ACC112 (cell line): ENCODE measurements around the gene CLIC5.

ENCODE experiments used
- H2AFZ ChIP-seq: fragments of 200-600 bp; sonication (generic); one replicate; pipeline ENCODE4 v1.6.0; 2017; ENCODE audit warnings: antibody characterized with exemption, low read length; ENCODE audit not compliant: unreplicated experiment
- H3K27ac ChIP-seq: fragments of 200-600 bp; sonication (generic); 2 replicates; pipeline ENCODE4 v1.5.1; 2014; ENCODE audit warnings: low read depth, mild to moderate bottlenecking, antibody characterized with exemption, low read length, moderate library complexity
- H3K27me3 ChIP-seq: fragments of 200-600 bp; sonication (generic); 2 replicates; pipeline ENCODE4 v1.6.1; 2014; ENCODE audit warnings: mild to moderate bottlenecking, antibody characterized with exemption, low read length, moderate library complexity, mixed read lengths; ENCODE audit not compliant: insufficient read depth
- H3K36me3 ChIP-seq: fragments of 200-600 bp; sonication (generic); 2 replicates; pipeline ENCODE4 v1.6.1; 2016; ENCODE audit warnings: mild to moderate bottlenecking, antibody characterized with exemption, low read length, moderate library complexity, mixed read lengths; ENCODE audit not compliant: insufficient read depth
- H3K4me1 ChIP-seq: fragments of 200-600 bp; sonication (generic); one replicate; pipeline ENCODE4 v1.6.1; 2016; ENCODE audit warnings: low read length, mixed read lengths; ENCODE audit not compliant: insufficient read depth, unreplicated experiment, control insufficient read depth
- H3K4me3 ChIP-seq: fragments of 200-600 bp; sonication (generic); 2 replicates; pipeline ENCODE4 v1.5.1; 2014; ENCODE audit warnings: mild to moderate bottlenecking, low read depth, low read length
- H3K79me2 ChIP-seq: fragments of 200-600 bp; sonication (generic); one replicate; pipeline ENCODE4 v1.6.0; 2016; ENCODE audit warnings: low read length; ENCODE audit not compliant: control insufficient read depth, unreplicated experiment, insufficient read depth

The CLIC5 gene

DNA sequence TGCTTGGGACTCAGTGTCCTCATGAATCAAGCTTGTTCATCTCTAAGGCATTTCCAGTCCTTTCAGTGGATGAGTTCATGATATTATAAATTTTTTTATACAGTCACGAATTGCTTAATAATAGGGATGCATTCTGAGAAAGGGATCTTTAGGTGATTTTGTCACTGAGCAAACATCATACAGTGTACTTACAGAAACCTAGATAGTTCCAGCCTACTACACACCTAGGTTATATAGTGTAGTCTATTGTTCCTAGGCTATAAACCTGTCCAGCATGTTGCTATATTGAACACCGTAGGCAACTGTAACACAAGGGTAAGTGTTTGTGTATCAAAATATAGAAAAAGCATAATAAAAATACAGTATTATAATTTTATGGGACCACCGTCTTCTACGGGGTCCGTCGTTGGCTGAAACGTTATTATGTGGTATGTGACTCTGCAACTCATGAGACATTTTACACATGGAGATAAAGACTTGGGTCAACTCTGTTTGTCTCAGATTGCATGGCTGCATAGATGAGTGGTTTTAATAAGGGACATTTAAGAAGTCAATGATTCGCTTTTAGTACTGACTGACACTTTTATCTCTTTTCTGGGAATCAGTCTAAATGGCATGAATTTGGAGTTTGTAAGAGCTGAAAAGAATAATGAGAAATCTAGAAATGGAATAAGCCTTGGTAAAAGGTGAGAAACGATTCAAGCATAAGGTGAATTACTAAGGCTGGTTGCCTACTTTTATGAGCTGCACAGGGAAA lies 33.2 kb downstream of the CLIC5 start:
- Histone ChIP-seq H3K27ac (no peak overlapping the region), H3K27me3 (peaks cover 15% of the 10 kb centered on the region; the same call in 1 of the 2 replicates), H3K79me2 (no peaks in the 10 kb centered on the region), H3K4me1 (no peaks in the 10 kb centered on the region), H2AFZ (no peak overlapping the region), H3K4me3 (no peak overlapping the region), H3K36me3 (no peaks in the 10 kb centered on the region)

DNA sequence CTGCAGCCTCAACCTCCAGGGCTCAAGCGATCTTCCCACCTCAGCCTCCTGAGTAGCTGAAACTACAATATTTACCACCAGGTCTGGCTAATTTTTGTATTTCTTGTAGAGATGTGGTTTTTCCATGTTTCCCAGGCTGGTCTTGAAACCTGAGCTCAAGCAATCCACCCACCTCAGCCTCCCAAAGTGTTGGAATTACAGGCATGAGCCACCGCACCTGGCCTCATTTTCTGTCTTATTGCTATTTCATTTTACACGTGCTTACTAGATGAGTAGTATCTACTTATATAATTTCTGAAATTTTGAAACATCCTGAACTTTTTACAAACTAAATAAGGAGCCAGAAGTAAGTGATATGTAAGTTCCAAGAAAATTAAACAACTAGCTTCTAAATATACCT lies 34.6 kb downstream of the CLIC5 start:
- Histone ChIP-seq H3K36me3 (no peaks in the 10 kb centered on the region), H3K27me3 (peaks cover 21% of the 10 kb centered on the region; the same call in 1 of the 2 replicates), H3K4me1 (no peaks in the 10 kb centered on the region), H3K79me2 (no peaks in the 10 kb centered on the region), H2AFZ (no peak overlapping the region), H3K4me3 (no peak overlapping the region), H3K27ac (no peak overlapping the region)

DNA sequence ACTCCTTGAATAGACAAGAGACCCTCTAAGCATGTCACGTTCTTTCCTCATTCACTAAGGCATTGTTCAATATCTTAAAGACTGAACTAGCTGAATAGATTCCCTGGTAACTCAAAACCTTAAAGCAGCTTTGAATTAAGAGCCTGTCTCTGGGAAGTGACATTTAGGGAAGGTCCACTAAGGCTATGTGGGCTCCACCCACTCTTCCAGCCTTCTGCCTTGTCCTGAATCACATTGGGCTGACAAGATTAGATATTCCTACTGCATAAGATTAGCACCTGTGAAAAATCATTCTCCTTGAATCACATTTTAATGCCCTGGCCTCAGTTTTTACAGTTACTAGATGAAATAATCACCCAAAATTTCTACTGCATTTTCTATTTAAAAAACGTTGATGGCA lies 36.3 kb downstream of the CLIC5 start:
- Histone ChIP-seq H2AFZ (no peak overlapping the region), H3K79me2 (no peaks in the 10 kb centered on the region), H3K27me3 (peaks cover 21% of the 10 kb centered on the region; the same call in 1 of the 2 replicates), H3K36me3 (no peaks in the 10 kb centered on the region), H3K4me1 (no peaks in the 10 kb centered on the region), H3K4me3 (no peak overlapping the region), H3K27ac (no peak overlapping the region)

DNA sequence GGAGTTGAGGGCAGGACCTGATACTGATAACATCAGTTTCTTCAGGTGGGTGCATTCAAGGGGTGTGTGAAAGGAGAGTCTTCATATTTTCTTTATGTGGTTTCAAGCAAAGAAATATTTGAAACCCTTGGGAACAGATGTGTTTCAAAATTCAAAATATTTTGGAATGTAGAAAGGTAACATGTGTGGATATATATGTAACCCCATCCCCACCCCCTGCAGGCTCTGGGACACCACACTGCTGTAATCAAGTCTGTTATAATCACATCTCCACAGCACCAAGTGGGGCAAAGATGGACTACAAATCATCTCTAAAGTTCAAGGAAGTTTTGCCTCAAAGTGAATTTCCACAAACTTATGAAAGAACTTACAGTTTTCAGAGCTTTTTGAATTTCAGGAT lies 41.1 kb downstream of the CLIC5 start:
- H3K27me3 ChIP-seq: peaks cover 21% of the 10 kb centered on the region; the same call in 1 of the 2 replicates
- no peak overlapping the region for H3K27ac ChIP-seq
- H3K36me3 ChIP-seq: no peaks in the 10 kb centered on the region
- no peak overlapping the region for H3K4me3 ChIP-seq
- no peak overlapping the region for H2AFZ ChIP-seq
- no peaks in the 10 kb centered on the region for H3K79me2 ChIP-seq
- no peaks in the 10 kb centered on the region for H3K4me1 ChIP-seq

DNA sequence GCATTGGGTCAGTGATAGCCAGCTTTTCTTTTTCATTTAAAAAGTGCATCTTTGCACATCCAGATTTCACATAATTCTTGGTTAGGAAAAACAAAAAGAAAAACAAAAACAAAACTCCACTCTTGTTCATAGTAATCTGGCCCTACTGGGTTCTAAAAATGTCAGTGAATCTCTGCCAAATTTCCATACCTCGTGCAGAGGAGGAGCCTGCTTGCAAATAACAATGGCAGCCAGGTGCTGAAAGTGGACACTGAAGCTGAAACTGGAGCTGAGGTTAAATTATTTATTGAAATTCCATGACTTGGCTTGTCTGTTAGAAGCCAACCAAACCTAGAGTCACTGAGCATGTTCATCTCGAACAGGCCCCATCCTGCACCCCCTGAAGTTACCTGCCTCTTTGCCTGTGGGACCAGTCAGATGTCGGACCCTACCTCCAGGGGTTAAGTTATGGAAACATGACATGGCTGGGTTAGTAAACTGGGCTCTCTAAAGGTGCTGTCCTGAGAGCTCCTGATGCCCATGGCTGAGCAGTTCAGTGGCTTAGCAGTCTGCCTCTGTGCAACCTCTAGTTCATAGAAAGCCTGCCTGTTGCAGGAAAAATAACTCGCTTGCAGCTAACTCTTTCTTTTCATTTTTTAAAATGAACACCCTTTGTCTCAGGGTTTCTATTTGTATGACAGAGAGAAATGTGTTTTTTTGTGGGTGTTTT lies 42.7 kb downstream of the CLIC5 start:
- Histone ChIP-seq H3K4me3 (no peak overlapping the region), H3K4me1 (no peaks in the 10 kb centered on the region), H3K27ac (no peak overlapping the region), H2AFZ (no peak overlapping the region), H3K27me3 (peaks cover 11% of the 10 kb centered on the region; the same call in 1 of the 2 replicates), H3K79me2 (no peaks in the 10 kb centered on the region), H3K36me3 (no peaks in the 10 kb centered on the region)

DNA sequence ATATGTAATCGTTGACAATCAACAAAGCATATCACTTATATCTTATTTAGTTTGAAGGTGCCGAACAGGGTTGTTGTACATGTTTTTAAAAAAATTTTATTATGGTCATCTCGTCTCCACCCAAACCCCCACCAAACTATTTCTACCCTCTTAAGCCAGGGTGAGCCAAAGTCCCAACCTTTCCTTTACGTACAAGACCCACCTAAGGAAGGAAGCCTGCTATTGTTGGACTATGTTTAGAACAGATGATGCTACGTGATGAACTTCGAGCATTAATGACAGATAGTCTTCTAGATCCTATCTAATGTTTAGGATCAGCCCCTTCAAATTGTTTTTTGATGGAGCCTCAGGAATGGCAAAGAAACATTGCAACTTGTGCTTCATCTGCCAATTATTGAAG lies 44.4 kb downstream of the CLIC5 start:
- H3K4me3 ChIP-seq: no peak overlapping the region
- H2AFZ ChIP-seq: no peak overlapping the region
- no peaks in the 10 kb centered on the region for H3K36me3 ChIP-seq
- peaks cover 5% of the 10 kb centered on the region for H3K4me1 ChIP-seq
- H3K27me3 ChIP-seq: peaks cover under 1% of the 10 kb centered on the region; the same call in 1 of the 2 replicates
- no peak overlapping the region for H3K27ac ChIP-seq
- no peaks in the 10 kb centered on the region for H3K79me2 ChIP-seq

DNA sequence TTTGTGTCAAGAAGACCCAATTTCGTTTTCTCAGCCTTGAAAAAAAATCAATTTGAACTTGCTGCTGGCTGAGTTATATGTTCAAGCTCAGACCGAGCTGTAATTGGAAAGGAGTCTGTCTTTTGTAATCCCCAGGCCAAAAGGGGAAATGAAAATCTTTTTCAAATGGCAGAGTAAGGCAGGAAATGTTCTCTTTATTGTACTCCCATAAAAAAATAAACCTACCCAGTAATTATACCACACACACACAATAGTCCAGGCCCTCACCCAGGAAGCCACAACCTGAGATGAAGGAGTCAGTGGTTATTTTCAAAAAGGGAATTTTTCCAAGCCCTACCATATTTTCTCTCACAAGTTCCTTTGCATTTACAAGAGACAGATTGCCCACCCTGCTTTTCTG lies 45.3 kb downstream of the CLIC5 start:
- H3K4me1 ChIP-seq: peaks cover 15% of the 10 kb centered on the region
- H3K4me3 ChIP-seq: no peak overlapping the region
- no peak overlapping the region for H3K27ac ChIP-seq
- H2AFZ ChIP-seq: no peak overlapping the region
- no peaks in the 10 kb centered on the region for H3K36me3 ChIP-seq
- no peaks in the 10 kb centered on the region for H3K79me2 ChIP-seq
- no peaks in the 10 kb centered on the region for H3K27me3 ChIP-seq

DNA sequence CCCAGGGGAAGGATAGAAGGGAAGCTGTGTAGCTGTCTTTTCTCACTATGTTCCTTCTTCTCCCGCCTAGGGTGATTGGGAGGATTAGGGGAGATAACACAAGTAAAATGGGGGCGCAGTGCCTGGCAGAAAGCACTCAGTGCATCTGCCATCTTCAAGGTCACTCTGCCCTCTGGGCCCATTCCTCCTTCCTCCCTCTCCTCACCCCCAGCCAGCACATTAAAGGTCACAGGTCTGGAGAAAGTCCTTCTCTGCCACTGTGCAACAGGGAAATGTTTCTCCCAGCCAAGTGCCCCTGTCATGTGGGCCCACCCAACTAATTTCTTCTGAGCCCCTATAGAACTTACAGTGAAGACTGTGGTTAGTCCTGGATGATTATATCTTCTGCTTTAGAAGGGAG lies 45.8 kb downstream of the CLIC5 start:
- no peak overlapping the region for H3K4me3 ChIP-seq
- H3K27me3 ChIP-seq: no peaks in the 10 kb centered on the region
- H3K79me2 ChIP-seq: no peaks in the 10 kb centered on the region
- H3K4me1 ChIP-seq: peaks cover 19% of the 10 kb centered on the region
- no peak overlapping the region for H3K27ac ChIP-seq
- no peak overlapping the region for H2AFZ ChIP-seq
- no peaks in the 10 kb centered on the region for H3K36me3 ChIP-seq

DNA sequence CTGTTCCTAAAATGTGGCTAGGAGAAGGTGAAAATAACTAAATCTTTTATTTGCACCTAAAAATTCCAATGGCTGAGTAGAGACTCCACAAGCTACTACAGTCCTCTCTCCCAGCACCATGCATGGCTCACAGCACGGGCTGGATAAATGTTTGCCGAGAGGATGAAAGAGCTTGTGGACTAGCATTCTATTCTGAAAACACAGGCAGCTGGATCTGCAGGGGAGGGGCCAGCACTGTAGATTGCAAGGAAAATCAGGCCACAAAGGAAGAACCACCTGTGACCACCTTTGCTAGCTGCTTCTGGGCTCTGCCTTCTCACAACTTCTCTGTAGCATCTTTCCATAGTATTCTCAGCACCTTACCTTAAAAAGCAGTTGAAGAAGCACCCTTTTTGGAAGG lies 46.6 kb downstream of the CLIC5 start:
- Histone ChIP-seq H3K27me3 (no peaks in the 10 kb centered on the region), H3K79me2 (no peaks in the 10 kb centered on the region), H3K4me1 (peaks cover 20% of the 10 kb centered on the region), H3K36me3 (no peaks in the 10 kb centered on the region), H3K27ac (no peak overlapping the region), H2AFZ (no peak overlapping the region), H3K4me3 (no peak overlapping the region)

DNA sequence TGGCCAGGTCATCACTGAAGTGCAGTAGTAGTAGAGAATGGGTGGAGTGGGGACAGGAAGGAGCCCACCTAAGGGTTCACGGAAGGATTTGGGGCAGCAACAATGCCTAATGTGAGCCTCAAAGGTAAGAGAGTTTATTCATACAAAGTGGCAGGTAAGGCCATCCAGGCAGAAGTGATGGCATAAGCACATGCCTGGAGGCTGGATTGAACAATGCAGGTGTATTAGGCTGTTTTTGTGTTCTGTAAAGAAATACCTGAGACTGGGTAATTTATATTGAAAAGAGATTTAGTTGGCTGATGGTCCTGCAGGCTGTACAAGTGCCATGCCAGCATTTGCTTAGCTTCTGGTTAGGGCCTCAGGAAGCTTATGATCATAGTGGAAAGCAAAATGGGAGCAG lies 48.3 kb downstream of the CLIC5 start:
- Histone ChIP-seq H3K4me1 (peaks cover 20% of the 10 kb centered on the region), H3K4me3 (no peak overlapping the region), H2AFZ (no peak overlapping the region)

DNA sequence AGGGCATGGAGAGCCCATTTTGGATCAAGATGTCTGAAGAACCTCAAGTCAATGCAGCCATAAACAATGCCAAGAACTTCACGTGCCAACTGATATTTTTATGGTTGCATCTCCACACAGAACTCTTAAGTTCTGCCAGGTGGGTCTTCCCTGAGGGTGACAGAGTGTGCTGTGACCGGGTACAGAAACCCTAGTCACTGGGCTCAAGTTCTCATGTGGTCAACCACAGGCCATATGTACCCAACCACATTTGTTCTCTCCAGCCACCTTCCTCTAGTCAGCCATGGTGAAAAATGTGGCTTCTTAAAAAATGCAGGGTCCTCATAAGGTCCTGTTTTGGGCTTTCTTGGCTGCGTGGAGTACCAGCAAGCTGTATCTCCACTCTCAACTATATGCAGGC lies 48.9 kb downstream of the CLIC5 start:
- Histone ChIP-seq H3K4me3 (no peak overlapping the region), H3K27ac (no peak overlapping the region), H3K36me3 (no peaks in the 10 kb centered on the region), H3K79me2 (no peaks in the 10 kb centered on the region), H3K27me3 (no peaks in the 10 kb centered on the region), H2AFZ (no peak overlapping the region), H3K4me1 (peaks cover 20% of the 10 kb centered on the region)

More for the DNA sequence above, 48.3 kb downstream of the CLIC5 start:
- Histone ChIP-seq H3K27ac (no peak overlapping the region), H3K79me2 (no peaks in the 10 kb centered on the region), H3K36me3 (no peaks in the 10 kb centered on the region), H3K27me3 (no peaks in the 10 kb centered on the region)
